Stimulated activated memory B cell treated with anti-CD40 and anti-IgM and Interleukin-4, amounts not matched to agents 10 μg/mL and 1 μg/mL and 100 μg/mL, for 72 hours (primary cell): ENCODE results near the gene H3-3A.
A peak's percentile ranks its signal among the peaks of the same experiment; 100 is the strongest.

Experiments used
- ATAC-seq: fragments of 150-1000 bp; cut with Tn5 transposase; 2 replicates; pipeline ENCODE4 v1.10.0; 2021
- H3K27ac Mint-ChIP-seq: one replicate; pipeline ENCODE4 v1.8.0; 2022; ENCODE audit warnings: mild to moderate bottlenecking, mixed read lengths
- H3K27me3 Mint-ChIP-seq: one replicate; pipeline ENCODE4 v1.8.0; 2022; ENCODE audit warnings: mixed read lengths
- H3K36me3 Mint-ChIP-seq: one replicate; pipeline ENCODE4 v1.8.0; 2022; ENCODE audit warnings: mixed read lengths
- H3K4me1 Mint-ChIP-seq: one replicate; pipeline ENCODE4 v1.8.0; 2022; ENCODE audit warnings: mixed read lengths
- H3K4me3 Mint-ChIP-seq: one replicate; pipeline ENCODE4 v1.8.0; 2022; ENCODE audit warnings: mild to moderate bottlenecking, moderate library complexity, mixed read lengths
- H3K9me3 Mint-ChIP-seq: one replicate; pipeline ENCODE4 v1.8.0; 2022; ENCODE audit warnings: mixed read lengths

H3-3A gene

DNA sequence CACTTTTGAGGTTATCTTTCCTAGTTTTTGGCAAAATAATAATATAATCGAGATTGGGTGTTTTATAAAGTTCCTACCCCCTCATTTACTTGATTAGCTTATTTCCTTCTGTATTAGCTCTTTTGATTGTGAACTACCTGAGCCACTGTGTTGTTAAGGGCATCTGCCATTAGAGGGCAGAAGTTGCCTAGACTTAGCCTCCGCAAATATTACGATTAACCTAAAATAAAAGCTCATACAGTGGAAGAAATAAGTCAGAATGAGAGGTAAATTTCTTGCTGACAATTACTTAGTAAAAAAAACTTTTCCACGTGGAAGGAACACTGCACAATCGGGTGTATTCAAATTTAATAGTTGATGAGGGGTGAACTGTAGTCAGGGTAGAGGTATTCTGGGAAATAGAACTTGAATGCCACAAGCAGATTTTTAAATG is 2.3 kb downstream of the H3-3A start:
- ATAC-seq: no peak
- Mint-ChIP-seq H3K4me3 (peak overlapping the region; percentile 83), H3K27ac (peak overlapping the region; percentile 98), H3K9me3 (no peaks in the 10 kb centered on the region), H3K36me3 (peaks cover 46% of the 10 kb centered on the region), H3K27me3 (no peaks in the 10 kb centered on the region), H3K4me1 (peaks cover 56% of the 10 kb centered on the region)

DNA sequence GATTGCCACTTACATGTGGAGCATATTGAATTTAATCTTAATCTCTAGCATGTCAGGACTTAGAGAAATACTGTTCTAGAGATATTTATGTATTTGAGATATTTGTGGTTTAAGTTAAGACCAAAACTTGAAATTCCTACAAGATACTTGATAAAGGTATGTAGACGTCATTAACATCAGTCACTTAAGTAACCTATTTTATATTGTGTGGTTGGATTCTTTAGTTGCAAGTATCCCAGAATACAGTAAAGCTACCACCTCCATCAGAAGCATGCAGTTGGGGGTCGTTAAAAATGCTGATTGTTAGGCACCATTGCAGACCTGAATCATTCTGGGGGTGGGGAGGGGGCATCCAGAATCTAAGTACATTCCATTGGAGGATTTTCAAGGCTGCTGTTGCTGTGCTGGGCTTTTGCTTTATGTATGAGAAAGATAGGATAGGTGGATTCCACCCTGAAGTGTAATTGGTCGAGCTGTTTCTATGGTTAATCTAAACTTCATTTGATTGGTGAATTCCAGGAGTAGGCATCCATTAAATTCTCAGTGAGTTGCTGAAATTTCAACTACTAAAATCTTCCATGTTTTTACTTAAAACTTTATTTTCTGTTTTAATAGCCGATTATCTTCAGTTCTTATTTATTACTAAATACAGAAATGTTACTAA is 4.0 kb downstream of the H3-3A start:
- no peaks in the 10 kb centered on the region for H3K9me3 Mint-ChIP-seq
- H3K27me3 Mint-ChIP-seq: no peaks in the 10 kb centered on the region
- peaks cover 56% of the 10 kb centered on the region for H3K36me3 Mint-ChIP-seq
- H3K4me3 Mint-ChIP-seq: peak overlapping the region; percentile 40
- ATAC-seq: no peak
- H3K27ac Mint-ChIP-seq: peak overlapping the region; percentile 23
- H3K4me1 Mint-ChIP-seq: peaks cover 55% of the 10 kb centered on the region

GRCh38 chr1:226069811-226070489 is 7.4 kb downstream of the H3-3A start:
- Mint-ChIP-seq H3K27me3 (no peaks in the 10 kb centered on the region), H3K4me1 (peaks cover 53% of the 10 kb centered on the region), H3K27ac (no peak overlapping the region), H3K9me3 (no peaks in the 10 kb centered on the region), H3K4me3 (no peak overlapping the region), H3K36me3 (peaks cover 56% of the 10 kb centered on the region)
- ATAC-seq: no peak

DNA sequence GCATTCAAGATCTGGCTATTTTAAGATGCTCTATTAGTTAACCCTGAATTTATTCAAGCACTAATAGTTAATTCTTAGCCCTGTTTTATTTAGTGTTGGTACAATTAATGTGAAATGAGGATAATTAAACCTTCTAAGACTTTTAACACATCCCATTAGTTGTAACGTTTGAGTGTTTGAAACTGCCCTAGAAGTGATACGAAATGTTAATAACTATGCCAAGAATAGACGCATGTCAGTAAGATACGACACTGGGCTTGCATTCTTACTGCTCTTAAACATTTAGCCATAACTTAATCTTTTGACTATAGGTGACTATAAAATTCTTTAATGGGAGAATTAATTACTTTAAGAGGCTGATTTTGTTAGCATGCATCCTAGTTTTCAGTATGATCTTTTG is 9.8 kb downstream of the H3-3A start:
- H3K4me1 Mint-ChIP-seq: peaks cover 34% of the 10 kb centered on the region

GRCh38 chr1:226073184-226073950 is 10.9 kb downstream of the H3-3A start:
- no peak for ATAC-seq
- H3K27ac Mint-ChIP-seq: no peak overlapping the region

More for the DNA sequence above, 9.8 kb downstream of the H3-3A start:
- Mint-ChIP-seq H3K36me3 (peaks cover 39% of the 10 kb centered on the region), H3K9me3 (no peaks in the 10 kb centered on the region), H3K27me3 (no peaks in the 10 kb centered on the region), H3K4me3 (no peak overlapping the region), H3K27ac (no peak overlapping the region)
- ATAC-seq: no peak

GRCh38 chr1:226074046-226074445 is 11.5 kb downstream of the H3-3A start:
- ATAC-seq: no peak
- no peak overlapping the region for H3K4me3 Mint-ChIP-seq
- no peaks in the 10 kb centered on the region for H3K27me3 Mint-ChIP-seq
- H3K4me1 Mint-ChIP-seq: peaks cover 23% of the 10 kb centered on the region
- H3K27ac Mint-ChIP-seq: no peak overlapping the region
- H3K36me3 Mint-ChIP-seq: peaks cover 26% of the 10 kb centered on the region
- H3K9me3 Mint-ChIP-seq: no peaks in the 10 kb centered on the region

More at GRCh38 chr1:226073184-226073950, 10.9 kb downstream of the H3-3A start:
- Mint-ChIP-seq H3K4me1 (peaks cover 28% of the 10 kb centered on the region), H3K4me3 (no peak overlapping the region), H3K36me3 (peaks cover 33% of the 10 kb centered on the region), H3K27me3 (no peaks in the 10 kb centered on the region), H3K9me3 (no peaks in the 10 kb centered on the region)

- ATAC-seq: no peak
- Mint-ChIP-seq H3K4me3 (no peak overlapping the region), H3K27ac (peak overlapping the region; percentile 46), H3K9me3 (no peaks in the 10 kb centered on the region), H3K36me3 (peaks cover 12% of the 10 kb centered on the region), H3K27me3 (no peaks in the 10 kb centered on the region), H3K4me1 (peaks cover 6% of the 10 kb centered on the region)
These were observed 13.9 kb downstream of the H3-3A start for GRCh38 chr1:226076378-226076777.

GRCh38 chr1:226078374-226078773 is 15.9 kb downstream of the H3-3A start:
- Mint-ChIP-seq H3K27ac (no peak overlapping the region), H3K4me3 (no peak overlapping the region), H3K36me3 (peaks cover 12% of the 10 kb centered on the region), H3K9me3 (no peaks in the 10 kb centered on the region), H3K4me1 (peaks cover 18% of the 10 kb centered on the region), H3K27me3 (no peaks in the 10 kb centered on the region)
- no peak for ATAC-seq

GRCh38 chr1:226082587-226082917 is 20.0 kb downstream of the H3-3A start:
- Mint-ChIP-seq H3K27me3 (no peaks in the 10 kb centered on the region), H3K27ac (peak overlapping the region; percentile 92), H3K4me1 (peaks cover 29% of the 10 kb centered on the region), H3K9me3 (no peaks in the 10 kb centered on the region), H3K4me3 (peak overlapping the region; percentile 99), H3K36me3 (no peaks in the 10 kb centered on the region)
- ATAC-seq: no peak

- no peaks in the 10 kb centered on the region for H3K36me3 Mint-ChIP-seq
- peaks cover 29% of the 10 kb centered on the region for H3K4me1 Mint-ChIP-seq
- peak overlapping the region; percentile 99 for H3K4me3 Mint-ChIP-seq
- ATAC-seq: no peak
- no peaks in the 10 kb centered on the region for H3K27me3 Mint-ChIP-seq
- peak overlapping the region; percentile 92 for H3K27ac Mint-ChIP-seq
- H3K9me3 Mint-ChIP-seq: no peaks in the 10 kb centered on the region
These were observed 20.4 kb downstream of the H3-3A start for GRCh38 chr1:226082959-226083301.

GRCh38 chr1:226083302-226084101 is 21.0 kb downstream of the H3-3A start:
- Mint-ChIP-seq H3K27ac (peak overlapping the region; percentile 92), H3K27me3 (no peaks in the 10 kb centered on the region), H3K9me3 (no peaks in the 10 kb centered on the region), H3K4me1 (peaks cover 29% of the 10 kb centered on the region), H3K36me3 (no peaks in the 10 kb centered on the region), H3K4me3 (peak overlapping the region; percentile 99)
- ATAC-seq: peak; percentile 97

- Mint-ChIP-seq H3K27me3 (no peaks in the 10 kb centered on the region), H3K9me3 (no peaks in the 10 kb centered on the region), H3K4me1 (peaks cover 29% of the 10 kb centered on the region), H3K4me3 (no peak overlapping the region), H3K27ac (peak overlapping the region; percentile 74), H3K36me3 (no peaks in the 10 kb centered on the region)
- no peak for ATAC-seq
These were observed 23.3 kb downstream of the H3-3A start for GRCh38 chr1:226085675-226086285.

GRCh38 chr1:226086776-226087175 is 24.3 kb downstream of the H3-3A start:
- Mint-ChIP-seq H3K27ac (no peak overlapping the region), H3K4me3 (no peak overlapping the region), H3K4me1 (peaks cover 29% of the 10 kb centered on the region), H3K36me3 (no peaks in the 10 kb centered on the region), H3K27me3 (no peaks in the 10 kb centered on the region), H3K9me3 (no peaks in the 10 kb centered on the region)
- no peak for ATAC-seq

DNA sequence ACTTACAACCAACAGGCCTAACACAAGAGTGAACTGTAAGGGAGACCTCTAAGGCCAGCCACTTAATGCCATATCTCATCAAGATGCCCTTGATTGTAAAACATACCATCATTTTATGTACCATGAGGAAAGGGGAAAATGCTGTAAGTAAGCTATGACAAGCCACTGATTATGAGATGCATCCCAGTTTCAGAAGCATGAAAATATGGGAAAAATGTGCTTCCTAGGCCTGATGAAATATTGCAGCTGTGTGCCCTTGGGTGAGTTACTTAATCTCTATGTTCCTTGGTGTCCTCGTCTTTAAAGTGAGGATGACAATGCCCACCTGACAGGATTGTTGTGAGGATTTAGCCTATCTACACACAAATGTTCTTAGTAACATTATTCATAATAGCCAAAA is 28.9 kb downstream of the H3-3A start:
- no peak overlapping the region for H3K4me3 Mint-ChIP-seq
- no peaks in the 10 kb centered on the region for H3K4me1 Mint-ChIP-seq
- no peaks in the 10 kb centered on the region for H3K27me3 Mint-ChIP-seq
- no peak overlapping the region for H3K27ac Mint-ChIP-seq
- no peak for ATAC-seq
- H3K36me3 Mint-ChIP-seq: no peaks in the 10 kb centered on the region
- no peaks in the 10 kb centered on the region for H3K9me3 Mint-ChIP-seq
